Measurements from ENCODE around the gene TNFRSF1A. TPM values are rescaled to one million over a fixed set of nuclear protein-coding genes. Genes with fewer than 3 reads are reported as not detected.

Gene TNFRSF1A
- total and polyA plus RNA-seq, 9 of the 15 experiments (the other 6 are each of a cell fraction or from before 2014, with no cell fraction given), result 0.76 to 43.5 (median 30.0) TPM

GRCh38 chr12:6382982-6383381 is 41.1 kb upstream of the TNFRSF1A start (continued):
- TF ChIP-seq ZC3H4 (CRISPR knock-in tag; IDR thresholded peaks at IDR 0.05; ENCODE audit: borderline replicate concordance), result no peak

GRCh38 chr12:6382371-6382770 is 40.5 kb upstream of the TNFRSF1A start:
- in situ Hi-C loops (cut with MboI), result no loop called here
- FAIRE-seq, result no peak
- BruUV-seq (replicated peaks), result no TSS peak
- TF ChIP-seq ZNF57 (CRISPR knock-in tag; IDR thresholded peaks at IDR 0.05), result no peak
- no peak for TF ChIP-seq ZNF707 (CRISPR knock-in tag; conservative IDR thresholded peaks at IDR 0.05)
- no peak for TF ChIP-seq ZNF324 (CRISPR knock-in tag; IDR thresholded peaks at IDR 0.05)
- TF ChIP-seq, protein P1, sequence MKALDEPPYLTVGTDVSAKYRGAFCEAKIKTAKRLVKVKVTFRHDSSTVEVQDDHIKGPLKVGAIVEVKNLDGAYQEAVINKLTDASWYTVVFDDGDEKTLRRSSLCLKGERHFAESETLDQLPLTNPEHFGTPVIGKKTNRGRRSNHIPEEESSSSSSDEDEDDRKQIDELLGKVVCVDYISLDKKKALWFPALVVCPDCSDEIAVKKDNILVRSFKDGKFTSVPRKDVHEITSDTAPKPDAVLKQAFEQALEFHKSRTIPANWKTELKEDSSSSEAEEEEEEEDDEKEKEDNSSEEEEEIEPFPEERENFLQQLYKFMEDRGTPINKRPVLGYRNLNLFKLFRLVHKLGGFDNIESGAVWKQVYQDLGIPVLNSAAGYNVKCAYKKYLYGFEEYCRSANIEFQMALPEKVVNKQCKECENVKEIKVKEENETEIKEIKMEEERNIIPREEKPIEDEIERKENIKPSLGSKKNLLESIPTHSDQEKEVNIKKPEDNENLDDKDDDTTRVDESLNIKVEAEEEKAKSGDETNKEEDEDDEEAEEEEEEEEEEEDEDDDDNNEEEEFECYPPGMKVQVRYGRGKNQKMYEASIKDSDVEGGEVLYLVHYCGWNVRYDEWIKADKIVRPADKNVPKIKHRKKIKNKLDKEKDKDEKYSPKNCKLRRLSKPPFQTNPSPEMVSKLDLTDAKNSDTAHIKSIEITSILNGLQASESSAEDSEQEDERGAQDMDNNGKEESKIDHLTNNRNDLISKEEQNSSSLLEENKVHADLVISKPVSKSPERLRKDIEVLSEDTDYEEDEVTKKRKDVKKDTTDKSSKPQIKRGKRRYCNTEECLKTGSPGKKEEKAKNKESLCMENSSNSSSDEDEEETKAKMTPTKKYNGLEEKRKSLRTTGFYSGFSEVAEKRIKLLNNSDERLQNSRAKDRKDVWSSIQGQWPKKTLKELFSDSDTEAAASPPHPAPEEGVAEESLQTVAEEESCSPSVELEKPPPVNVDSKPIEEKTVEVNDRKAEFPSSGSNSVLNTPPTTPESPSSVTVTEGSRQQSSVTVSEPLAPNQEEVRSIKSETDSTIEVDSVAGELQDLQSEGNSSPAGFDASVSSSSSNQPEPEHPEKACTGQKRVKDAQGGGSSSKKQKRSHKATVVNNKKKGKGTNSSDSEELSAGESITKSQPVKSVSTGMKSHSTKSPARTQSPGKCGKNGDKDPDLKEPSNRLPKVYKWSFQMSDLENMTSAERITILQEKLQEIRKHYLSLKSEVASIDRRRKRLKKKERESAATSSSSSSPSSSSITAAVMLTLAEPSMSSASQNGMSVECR (CRISPR knock-in tag; IDR thresholded peaks at IDR 0.05), result no peak
- TF ChIP-seq SREBF1 (IDR thresholded peaks at IDR 0.05; ENCODE audit: borderline replicate concordance, low read depth, low read length), result no peak
- no peak for TF ChIP-seq NR1H2 (CRISPR knock-in tag; IDR thresholded peaks at IDR 0.05)
- TF ChIP-seq BACH1 (tag; IDR thresholded peaks at IDR 0.05), result no peak
- TF ChIP-seq, protein P2, sequence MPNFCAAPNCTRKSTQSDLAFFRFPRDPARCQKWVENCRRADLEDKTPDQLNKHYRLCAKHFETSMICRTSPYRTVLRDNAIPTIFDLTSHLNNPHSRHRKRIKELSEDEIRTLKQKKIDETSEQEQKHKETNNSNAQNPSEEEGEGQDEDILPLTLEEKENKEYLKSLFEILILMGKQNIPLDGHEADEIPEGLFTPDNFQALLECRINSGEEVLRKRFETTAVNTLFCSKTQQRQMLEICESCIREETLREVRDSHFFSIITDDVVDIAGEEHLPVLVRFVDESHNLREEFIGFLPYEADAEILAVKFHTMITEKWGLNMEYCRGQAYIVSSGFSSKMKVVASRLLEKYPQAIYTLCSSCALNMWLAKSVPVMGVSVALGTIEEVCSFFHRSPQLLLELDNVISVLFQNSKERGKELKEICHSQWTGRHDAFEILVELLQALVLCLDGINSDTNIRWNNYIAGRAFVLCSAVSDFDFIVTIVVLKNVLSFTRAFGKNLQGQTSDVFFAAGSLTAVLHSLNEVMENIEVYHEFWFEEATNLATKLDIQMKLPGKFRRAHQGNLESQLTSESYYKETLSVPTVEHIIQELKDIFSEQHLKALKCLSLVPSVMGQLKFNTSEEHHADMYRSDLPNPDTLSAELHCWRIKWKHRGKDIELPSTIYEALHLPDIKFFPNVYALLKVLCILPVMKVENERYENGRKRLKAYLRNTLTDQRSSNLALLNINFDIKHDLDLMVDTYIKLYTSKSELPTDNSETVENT (CRISPR knock-in tag; IDR thresholded peaks at IDR 0.05), result no peak
- TF ChIP-seq, protein P3, sequence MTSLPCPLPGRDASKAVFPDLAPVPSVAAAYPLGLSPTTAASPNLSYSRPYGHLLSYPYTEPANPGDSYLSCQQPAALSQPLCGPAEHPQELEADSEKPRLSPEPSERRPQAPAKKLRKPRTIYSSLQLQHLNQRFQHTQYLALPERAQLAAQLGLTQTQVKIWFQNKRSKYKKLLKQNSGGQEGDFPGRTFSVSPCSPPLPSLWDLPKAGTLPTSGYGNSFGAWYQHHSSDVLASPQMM (CRISPR knock-in tag; IDR thresholded peaks at IDR 0.05), result no peak
- TF ChIP-seq NUFIP1 (IDR thresholded peaks at IDR 0.05; ENCODE audit: partially characterized antibody), result no peak
- no peak for TF ChIP-seq IRF9 (tag; IDR thresholded peaks at IDR 0.05)
- TF ChIP-seq POLR2AphosphoS5 (IDR thresholded peaks at IDR 0.05; ENCODE audit: control insufficient read depth, insufficient read depth, low read depth, low read length), result no peak
- no peak for TF ChIP-seq ZFPM2 (CRISPR knock-in tag; IDR thresholded peaks at IDR 0.05)

More at GRCh38 chr12:6382371-6382770, 40.5 kb upstream of the TNFRSF1A start:
- Histone ChIP-seq H4K20me1 (replicated peaks; ENCODE audit: control insufficient read depth, insufficient read depth, low read length) (no peaks in the 10 kb centered on the region), H3K9me1 (ENCODE audit: control insufficient read depth, insufficient read depth, low read length) (no peaks in the 10 kb centered on the region), H3K79me2 (ENCODE audit: control insufficient read depth, insufficient read depth, low read length) (peaks cover 29% of the 10 kb centered on the region), H3K9me3 (replicated peaks; ENCODE audit: control insufficient read depth, insufficient read depth, low read depth, low read length) (no peaks in the 10 kb centered on the region), H3K9ac (ENCODE audit: insufficient read depth in 1 of 2, low read depth in 2 of 2, low read length in 2 of 2) (peak overlapping the region in 1 of 2 experiments; percentile 20; a peak in 1 of 4 replicates), H3K4me1 (replicated peaks in 1 of 2; ENCODE audit: control insufficient read depth in 2 of 2, insufficient read depth in 2 of 2, low read length in 2 of 2) (peaks cover 10 to 35% of the 10 kb centered on the region in 2 experiments; a peak in 4 of 5 replicates), H3K4me3 (no peak overlapping the region), H3K27ac (ENCODE audit: extremely low read depth, low read depth, low read length) (no peak overlapping the region), H3K27me3 (ENCODE audit: control insufficient read depth in 2 of 2, insufficient read depth in 2 of 2, low read length in 2 of 2) (no peaks in the 10 kb centered on the region), H2AFZ (ENCODE audit: low read depth, low read length) (no peak overlapping the region), H3K4me2 (ENCODE audit: insufficient read depth, low read length) (no peak overlapping the region), H3K36me3 (ENCODE audit: control insufficient read depth, insufficient read depth, low read length) (peaks cover 25% of the 10 kb centered on the region)
- WGBS (ENCODE audit: insufficient coverage, low coverage, missing lambda C conversion rate), result 80% methylated on average over 1 of the region's 7 CpGs
- intact Hi-C loops (cut with micrococcal nuclease), result no loop called here
- ChIA-PET POLR2A (interaction anchor here (2.9 to 3.8 kb wide), 2 partner anchors 8 to 10 kb away, joined by 14 to 15 read pairs; partner anchors contain the start of gene SCNN1A), CTCF (ENCODE audit: low intra/inter-chr PET ratio) (no interaction called here)
- no peak for DNase-seq (ENCODE audit: extremely low read depth in 1 of 4, low spot score in 3 of 4)
- no peak for ATAC-seq

All from K562 (cell line).